Neuronal stem cell (in vitro differentiated cells): ENCODE data around the gene ADAP2.
A peak's percentile ranks its signal among the peaks of the same experiment; 100 is the strongest.

Experiments used
- DNase-seq: peaks from one replicate; pipeline ENCODE4 v3.0.0-alpha.2; 2013; ENCODE audit warnings: low spot score
- H2AFZ ChIP-seq: one replicate; pipeline ENCODE4 v1.6.1; 2013; ENCODE audit warnings: mild to moderate bottlenecking, low read length, inconsistent platforms
- H2AK5ac ChIP-seq: 2 replicates; pipeline ENCODE4 v1.6.1; 2013; ENCODE audit warnings: low read depth, mild to moderate bottlenecking, inconsistent platforms, low read length, moderate library complexity, mixed read lengths
- H2BK120ac ChIP-seq: 2 replicates; pipeline ENCODE4 v1.6.1; 2013; ENCODE audit warnings: low read depth, mild to moderate bottlenecking, inconsistent platforms, low read length, moderate library complexity, mixed read lengths
- H2BK12ac ChIP-seq: one replicate; pipeline ENCODE4 v1.6.1; 2013; ENCODE audit warnings: low read length, inconsistent platforms
- H2BK15ac ChIP-seq: 2 replicates; pipeline ENCODE4 v1.6.1; 2013; ENCODE audit warnings: mild to moderate bottlenecking, low read length, inconsistent platforms, mixed read lengths
- H2BK5ac ChIP-seq: one replicate; pipeline ENCODE4 v1.6.1; 2013; ENCODE audit warnings: inconsistent platforms, mild to moderate bottlenecking, low read length, moderate library complexity
- H3K14ac ChIP-seq: one replicate; pipeline ENCODE4 v1.6.1; 2013; ENCODE audit warnings: low read length, inconsistent platforms
- H3K18ac ChIP-seq: 2 replicates; pipeline ENCODE4 v1.6.1; 2013; ENCODE audit warnings: low read length, inconsistent platforms
- H3K23ac ChIP-seq: 2 replicates; pipeline ENCODE4 v1.6.1; 2013; ENCODE audit warnings: low read depth, mild to moderate bottlenecking, mixed read lengths, low read length, inconsistent platforms; ENCODE audit not compliant: poor library complexity
- H3K27ac ChIP-seq: replicated peaks from 3 replicates; pipeline ENCODE4 v1.5.1; 2013; ENCODE audit warnings: low read length, inconsistent platforms
- H3K27me3 ChIP-seq, 3 experiments: 2 replicates each; pipeline ENCODE4 v1.6.1; 2013; ENCODE audit warnings: low read length in 3 of 3, mild to moderate bottlenecking in 2 of 3, inconsistent platforms in 1 of 3, low read depth in 1 of 3, mixed read lengths in 1 of 3, moderate library complexity in 1 of 3; ENCODE audit not compliant: control insufficient read depth in 3 of 3, insufficient read depth in 3 of 3
- H3K36me3 ChIP-seq, 2 donors: replicated peaks in 1 of 2; 2 replicates each; pipeline ENCODE4 v1.6.1; 2013; ENCODE audit warnings: low read length in 2 of 2; ENCODE audit not compliant: control insufficient read depth in 2 of 2, insufficient read depth in 2 of 2
- H3K4ac ChIP-seq: 2 replicates; pipeline ENCODE4 v1.6.1; 2013; ENCODE audit warnings: inconsistent platforms, mild to moderate bottlenecking, low read length, moderate library complexity
- H3K4me1 ChIP-seq, 2 donors: 1 replicate in 1 of 2; 2 replicates in 1 of 2; pipeline ENCODE4 v1.6.1; 2013; ENCODE audit warnings: low read length in 2 of 2, low read depth in 1 of 2; ENCODE audit not compliant: control insufficient read depth in 2 of 2, insufficient read depth in 1 of 2
- H3K4me2 ChIP-seq: one replicate; pipeline ENCODE4 v1.6.1; 2013; ENCODE audit warnings: mild to moderate bottlenecking, low read length, inconsistent platforms; ENCODE audit not compliant: insufficient read depth, poor library complexity, severe bottlenecking
- H3K4me3 ChIP-seq, 2 donors: 2 replicates each; pipeline ENCODE4 v1.5.1; 2013; ENCODE audit warnings: low read length in 2 of 2, mild to moderate bottlenecking in 2 of 2, inconsistent platforms in 1 of 2, moderate library complexity in 1 of 2
- H3K79me1 ChIP-seq: one replicate; pipeline ENCODE4 v1.6.1; 2013; ENCODE audit warnings: low read depth, mild to moderate bottlenecking, inconsistent platforms, low read length, moderate library complexity
- H3K9ac ChIP-seq: one replicate; pipeline ENCODE4 v1.6.1; 2013; ENCODE audit warnings: mild to moderate bottlenecking, low read depth, low read length, inconsistent platforms; ENCODE audit not compliant: poor library complexity
- H3K9me3 ChIP-seq, 2 donors: replicated peaks in 1 of 2; 2 replicates each; pipeline versions ENCODE3 to v1.6.1; 2013; ENCODE audit warnings: low read length in 2 of 2, mild to moderate bottlenecking in 2 of 2, inconsistent platforms in 1 of 2, low read depth in 1 of 2, mixed read lengths in 1 of 2, moderate library complexity in 1 of 2; ENCODE audit not compliant: control insufficient read depth in 2 of 2, insufficient read depth in 1 of 2
- H4K8ac ChIP-seq: one replicate; pipeline ENCODE4 v1.6.1; 2013; ENCODE audit warnings: low read depth, mild to moderate bottlenecking, inconsistent platforms, low read length, moderate library complexity
- H4K91ac ChIP-seq: one replicate; pipeline ENCODE4 v1.6.1; 2013; ENCODE audit warnings: low read length, low read depth, mild to moderate bottlenecking, inconsistent platforms; ENCODE audit not compliant: poor library complexity
- WGBS, 2 donors: extraction: QIAGEN DNeasy Blood & Tissue Kit; methylation state at CpG; one replicate each; pipeline ENCODE4 v1.1.7; 2013; ENCODE audit warnings: missing lambda C conversion rate in 2 of 2, mixed read lengths in 1 of 2; ENCODE audit not compliant: insufficient read length in 2 of 2, insufficient replicate concordance in 1 of 2; ENCODE audit errors: extremely low coverage in 2 of 2; 5-methylcytosine and 5-hydroxymethylcytosine counted together

Gene ADAP2

GRCh38 chr17:30920683-30921543, 832 bp upstream of the ADAP2 start:
- Histone ChIP-seq H3K27me3 (peaks cover 9 to 50% (median 32%) of the 10 kb centered on the region in 3 experiments), H3K4me1 (peaks cover 4 to 5% of the 10 kb centered on the region in 2 donors), H3K14ac (no peak overlapping the region), H3K18ac (peak overlapping the region; percentile 24), H3K4me2 (no peak overlapping the region), H2BK120ac (no peak overlapping the region), H3K9me3 (peaks cover 0 to 2% of the 10 kb centered on the region in 2 donors), H2AK5ac (no peak overlapping the region), H2BK15ac (no peak overlapping the region), H3K4ac (no peak overlapping the region), H3K23ac (no peak overlapping the region), H3K79me1 (no peaks in the 10 kb centered on the region), H3K4me3 (no peak overlapping the region), H4K8ac (no peak overlapping the region), H4K91ac (no peak overlapping the region), H2AFZ (peak overlapping the region; percentile 68), H2BK5ac (no peak overlapping the region), H2BK12ac (no peak overlapping the region), H3K36me3 (no peaks in the 10 kb centered on the region), H3K9ac (no peak overlapping the region), H3K27ac (no peak overlapping the region)
- no CpG with 5 or more reads among the region's 11 CpGs for WGBS, 2 donors
- DNase-seq: no peak

GRCh38 chr17:30922235-30923030, 688 bp downstream of the ADAP2 start:
- H3K4me3 ChIP-seq: peak overlapping the region; percentile 26 to 80
- H3K14ac ChIP-seq: peak overlapping the region; percentile 28
- peaks cover 0 to 2% of the 10 kb centered on the region in 2 donors for H3K9me3 ChIP-seq
- no peaks in the 10 kb centered on the region for H3K79me1 ChIP-seq
- peak overlapping the region; percentile 49 for H2BK15ac ChIP-seq
- H3K36me3 ChIP-seq: no peaks in the 10 kb centered on the region
- H3K23ac ChIP-seq: peak overlapping the region; percentile 60
- no CpG with 5 or more reads among the region's 66 CpGs for WGBS, 2 donors
- H2AK5ac ChIP-seq: no peak overlapping the region
- peaks cover 9 to 61% (median 32%) of the 10 kb centered on the region in 3 experiments for H3K27me3 ChIP-seq
- H4K91ac ChIP-seq: no peak overlapping the region
- H4K8ac ChIP-seq: no peak overlapping the region
- H2BK5ac ChIP-seq: peak overlapping the region; percentile 84
- DNase-seq: no peak
- no peak overlapping the region for H3K4ac ChIP-seq
- H3K4me2 ChIP-seq: peak overlapping the region; percentile 82
- peak overlapping the region; percentile 89 for H2AFZ ChIP-seq
- H3K9ac ChIP-seq: no peak overlapping the region
- H3K4me1 ChIP-seq: peaks cover 4 to 5% of the 10 kb centered on the region in 2 donors
- no peak overlapping the region for H2BK12ac ChIP-seq
- H3K18ac ChIP-seq: peak overlapping the region; percentile 88
- H3K27ac ChIP-seq: no peak overlapping the region
- H2BK120ac ChIP-seq: no peak overlapping the region

DNA sequence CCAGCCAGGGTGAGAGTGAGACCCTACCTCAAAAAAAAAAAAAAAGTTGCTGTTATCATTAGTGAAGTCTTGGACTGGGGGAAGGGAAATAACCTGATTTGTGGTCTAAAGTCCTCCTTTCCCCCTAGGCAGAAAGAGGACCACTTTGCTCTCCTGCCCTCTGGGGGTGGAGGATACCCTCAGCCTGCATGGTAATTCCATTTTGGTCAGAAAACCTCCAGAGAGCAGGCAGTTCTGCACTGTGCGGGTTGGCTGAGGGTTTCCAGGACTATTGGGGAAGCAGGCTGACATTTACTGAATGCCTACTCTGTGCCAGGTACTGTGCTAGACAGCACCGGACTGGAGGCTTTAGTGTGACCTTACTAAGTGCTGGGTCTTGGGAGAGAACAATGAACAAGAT, 2.6 kb downstream of the ADAP2 start:
- Histone ChIP-seq H3K9ac (no peak overlapping the region), H3K27me3 (peaks cover 9 to 71% (median 32%) of the 10 kb centered on the region in 3 experiments), H3K4me1 (peaks cover 5 to 6% of the 10 kb centered on the region in 2 donors), H2AK5ac (no peak overlapping the region), H3K36me3 (no peaks in the 10 kb centered on the region), H2AFZ (no peak overlapping the region), H3K23ac (no peak overlapping the region), H3K14ac (no peak overlapping the region), H2BK5ac (no peak overlapping the region), H3K27ac (no peak overlapping the region), H3K4me2 (no peak overlapping the region), H3K4me3 (no peak overlapping the region), H4K91ac (no peak overlapping the region), H3K18ac (no peak overlapping the region), H4K8ac (no peak overlapping the region), H3K79me1 (no peaks in the 10 kb centered on the region), H3K9me3 (peaks cover 0 to 2% of the 10 kb centered on the region in 2 donors), H2BK12ac (no peak overlapping the region), H2BK120ac (no peak overlapping the region), H3K4ac (no peak overlapping the region), H2BK15ac (no peak overlapping the region)
- DNase-seq: no peak
- no CpG with 5 or more reads among the region's 2 CpGs for WGBS, 2 donors

DNA sequence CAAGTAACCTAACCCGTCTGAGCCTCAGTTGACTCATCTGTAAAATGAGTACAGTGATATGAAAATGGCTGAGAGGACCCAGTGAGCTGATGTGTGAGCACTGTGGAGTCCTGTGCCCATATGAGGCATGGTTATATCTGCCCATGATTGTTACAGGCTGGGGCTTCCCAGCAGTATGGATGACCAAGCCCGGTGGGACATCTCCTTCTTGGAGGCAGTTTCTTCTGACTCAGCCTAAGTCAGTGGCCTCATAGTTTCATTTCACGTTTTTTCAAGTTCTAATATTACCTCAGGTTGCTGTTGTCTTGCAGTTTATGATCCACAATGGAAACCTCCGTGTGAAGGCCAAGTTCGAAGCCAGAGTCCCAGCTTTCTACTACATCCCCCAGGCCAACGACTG, 4.8 kb downstream of the ADAP2 start:
- no peak for DNase-seq
- Histone ChIP-seq H2BK15ac (no peak overlapping the region), H3K18ac (no peak overlapping the region), H3K27me3 (peaks cover 9 to 63% (median 25%) of the 10 kb centered on the region in 3 experiments), H2BK5ac (no peak overlapping the region), H3K23ac (no peak overlapping the region), H2AK5ac (no peak overlapping the region), H3K4me1 (peaks cover 0 to 3% of the 10 kb centered on the region in 2 donors), H2BK120ac (no peak overlapping the region), H2AFZ (no peak overlapping the region), H2BK12ac (no peak overlapping the region), H3K9ac (no peak overlapping the region), H3K4ac (no peak overlapping the region), H3K4me2 (no peak overlapping the region), H3K4me3 (no peak overlapping the region), H3K27ac (no peak overlapping the region), H3K36me3 (no peaks in the 10 kb centered on the region), H4K8ac (no peak overlapping the region), H3K79me1 (no peaks in the 10 kb centered on the region), H3K14ac (no peak overlapping the region), H4K91ac (no peak overlapping the region), H3K9me3 (peaks cover 0 to 2% of the 10 kb centered on the region in 2 donors)
- WGBS, 2 donors: no CpG with 5 or more reads among the region's 6 CpGs
